Forelimb muscle (tissue), 1 donor: ENCODE data around the gene TAF3. TPM values are rescaled to one million over a fixed set of nuclear protein-coding genes. Genes with fewer than 3 reads are reported as not detected.

Experiments
- DNase-seq: peaks from one replicate; pipeline ENCODE4 v3.0.0-alpha.2; 2013; ENCODE audit warnings: low read depth
- polyA plus RNA-seq: library from polyadenylated mRNA; unstranded; fragments of 120-200 nt; gene quantifications from one replicate; pipeline ENCODE4 v1.2.1, GENCODE V29; 2013; ENCODE audit not compliant: insufficient read length

The TAF3 gene
- polyA plus RNA-seq, 1 donor = 5.7 TPM

DNA sequence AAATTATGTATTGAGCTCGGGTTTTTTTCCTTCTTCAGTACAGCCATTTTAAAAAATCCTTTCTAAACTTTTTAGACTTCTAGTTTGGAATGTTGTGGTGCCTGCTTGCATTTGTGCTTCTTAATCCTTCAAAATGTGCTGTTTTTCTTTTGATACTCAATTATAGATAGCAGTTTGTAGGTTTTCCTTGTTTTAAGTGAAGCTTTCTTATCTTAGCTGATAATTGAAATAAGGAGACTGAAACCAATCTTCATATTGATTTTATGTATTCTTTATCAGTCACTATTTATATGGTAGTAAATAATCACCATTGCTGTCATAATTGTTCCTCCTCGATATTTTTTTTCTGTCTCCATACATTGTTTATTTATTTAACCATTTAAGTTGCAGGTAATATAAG lies 56.6 kb downstream of the TAF3 start:
- DNase-seq = no peak

DNA sequence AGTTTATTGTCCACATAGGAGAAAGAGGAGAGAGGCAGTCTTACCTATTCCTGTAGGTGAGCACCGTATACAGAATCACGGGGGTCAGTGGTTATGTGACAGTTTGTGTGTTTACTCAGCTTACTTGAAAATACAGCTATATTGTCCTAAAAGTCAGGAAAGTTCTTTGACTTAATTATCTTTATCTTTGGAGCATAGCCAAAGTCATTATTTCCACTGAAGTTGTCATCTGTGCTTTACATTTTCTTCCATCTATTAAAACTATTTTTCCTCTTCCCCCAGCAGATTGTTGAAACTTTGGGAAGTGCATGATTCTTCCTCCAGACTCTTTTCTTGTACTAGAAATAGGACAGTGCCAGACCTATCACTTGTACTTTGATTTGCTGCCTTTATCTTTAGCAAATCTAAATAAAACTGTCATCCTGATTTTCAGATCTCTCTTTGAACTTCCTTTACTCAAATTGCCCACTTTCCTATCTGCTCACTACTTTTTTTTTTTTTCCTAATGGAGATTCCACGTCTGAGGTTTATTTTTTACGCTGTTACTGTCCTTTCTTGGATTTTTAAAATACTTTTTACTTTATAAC lies 58.3 kb downstream of the TAF3 start:
- no peak for DNase-seq

DNA sequence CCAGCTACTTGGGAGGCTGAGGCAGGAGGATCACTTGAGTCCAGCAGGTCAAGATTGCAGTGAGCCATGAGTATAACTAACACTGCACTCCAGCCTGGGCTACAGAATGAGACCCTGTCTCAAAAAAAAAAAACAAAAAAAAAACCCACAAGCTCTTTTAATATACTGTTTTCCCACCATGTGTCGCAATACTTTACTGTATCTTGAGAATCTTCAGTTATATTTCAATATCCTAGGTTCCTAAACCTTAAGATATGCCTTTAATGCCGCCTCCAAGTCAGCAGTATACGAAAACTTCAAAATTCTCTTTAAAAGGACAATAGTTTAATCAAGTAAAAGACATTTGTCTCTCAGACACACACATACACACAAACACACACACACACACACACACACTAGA lies 62.8 kb downstream of the TAF3 start:
- no peak for DNase-seq

DNA sequence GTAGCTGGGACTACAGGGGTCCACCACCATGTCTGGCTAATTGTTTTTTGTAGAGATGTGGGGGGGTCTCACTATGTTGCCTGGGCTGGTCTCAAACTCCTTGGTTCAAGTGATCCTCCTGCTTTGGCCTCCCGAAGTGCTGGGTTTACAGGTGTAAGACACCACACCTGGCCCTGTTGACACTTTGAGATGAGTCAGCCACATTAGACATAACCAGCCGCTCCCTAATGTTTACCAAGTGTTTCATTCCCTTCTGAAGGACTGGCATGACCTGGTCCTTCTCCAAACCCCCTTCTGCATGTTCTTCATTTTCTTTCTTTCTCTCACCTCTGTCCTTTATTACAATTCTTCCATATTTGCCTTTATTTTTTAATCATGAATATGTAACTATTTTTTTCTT lies 67.8 kb downstream of the TAF3 start:
- no peak for DNase-seq

DNA sequence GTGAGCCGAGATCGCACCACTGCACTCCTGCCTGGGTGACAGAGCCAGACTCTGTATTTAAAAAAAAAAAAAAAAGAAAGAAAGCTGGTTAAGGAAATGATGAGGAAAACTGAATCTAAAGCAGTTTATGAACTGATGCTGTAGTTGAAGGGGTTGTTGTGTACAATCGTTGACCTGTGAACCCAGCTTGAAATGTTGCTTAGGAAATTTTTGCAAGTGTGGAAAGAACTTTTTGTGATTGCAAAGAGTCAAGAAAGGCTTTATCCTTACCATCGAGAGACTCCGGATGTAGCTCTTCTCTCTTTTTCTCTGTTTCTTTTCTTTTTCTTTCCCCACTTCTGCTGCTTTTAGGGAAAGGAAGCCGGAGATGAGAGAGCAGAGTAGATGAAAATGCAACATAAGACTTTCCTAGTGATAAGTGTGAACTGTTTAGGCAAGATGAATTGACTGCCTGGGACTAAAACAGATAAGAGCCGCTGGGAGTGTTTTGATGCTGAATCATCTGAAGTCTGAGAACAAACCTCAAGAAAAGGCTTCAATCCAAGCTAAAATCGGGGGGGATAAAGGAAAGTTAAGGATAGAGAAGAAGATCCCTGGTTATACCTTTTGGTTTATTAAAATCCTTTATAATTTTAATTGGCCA lies 69.0 kb downstream of the TAF3 start:
- no peak for DNase-seq

DNA sequence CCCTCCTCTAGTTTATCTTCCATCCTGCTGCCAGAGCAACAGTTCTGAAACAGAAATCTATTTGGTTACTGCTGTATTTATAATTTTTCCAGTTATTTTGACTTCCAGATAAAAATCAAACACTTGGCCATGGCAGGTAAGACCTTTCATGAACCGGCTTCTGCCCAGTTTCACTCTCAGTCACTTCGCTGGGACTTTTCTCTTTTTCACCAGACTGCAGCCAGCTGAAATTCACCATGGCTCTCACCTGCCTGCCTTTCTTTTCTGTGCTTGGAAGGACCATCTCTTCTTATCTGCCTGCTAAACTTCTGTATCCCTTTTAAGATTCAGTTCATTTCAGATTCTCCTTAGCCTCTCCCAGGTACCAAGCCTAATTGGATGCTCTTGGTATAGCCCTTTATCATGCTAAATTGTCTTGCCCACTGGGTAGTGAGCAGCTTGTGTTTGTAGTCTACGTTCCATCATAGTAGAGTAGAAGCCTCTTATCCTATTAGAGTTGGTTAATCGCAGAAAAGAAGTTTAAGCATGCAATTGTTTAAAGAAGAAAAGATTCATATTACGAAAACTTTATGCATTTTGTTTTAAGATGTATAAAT lies 71.7 kb downstream of the TAF3 start:
- no peak for DNase-seq

DNA sequence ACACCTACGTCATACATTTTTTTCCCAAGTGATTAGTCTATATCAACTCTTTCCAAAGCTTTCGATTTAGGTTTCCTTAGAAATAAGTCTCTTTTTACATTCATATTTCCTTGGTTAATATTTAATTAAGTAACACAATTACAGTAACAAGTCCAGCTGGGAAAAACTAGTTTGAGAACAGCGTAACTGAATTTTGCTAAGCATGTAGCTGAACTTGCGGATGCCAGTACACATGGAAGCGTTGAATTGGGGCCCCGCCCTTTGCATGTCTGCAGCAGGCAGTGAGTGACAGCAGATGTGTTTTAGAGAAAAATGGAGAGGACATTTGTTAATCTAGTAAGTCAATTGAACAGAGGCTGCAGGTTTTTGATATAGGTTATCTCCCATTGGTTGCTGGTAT lies 72.5 kb downstream of the TAF3 start:
- no peak for DNase-seq

DNA sequence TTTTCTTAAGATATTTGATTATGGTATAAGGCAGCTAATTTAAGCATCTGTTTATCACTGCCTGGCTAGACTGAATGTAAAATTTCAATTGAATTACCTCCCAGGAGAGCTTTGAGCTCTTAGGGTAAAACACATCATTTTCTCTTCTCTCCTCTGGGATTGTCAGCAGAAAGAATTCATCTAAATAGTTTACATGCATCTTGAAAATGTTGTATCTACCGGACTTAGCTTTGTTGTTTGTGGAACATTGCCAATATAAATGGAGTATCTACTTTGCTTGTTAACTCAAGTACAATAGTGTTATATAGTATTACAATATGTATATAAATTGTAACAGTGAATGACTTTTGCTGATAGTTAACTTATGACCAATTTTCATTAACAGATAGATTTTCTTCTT lies 73.3 kb downstream of the TAF3 start:
- no peak for DNase-seq

DNA sequence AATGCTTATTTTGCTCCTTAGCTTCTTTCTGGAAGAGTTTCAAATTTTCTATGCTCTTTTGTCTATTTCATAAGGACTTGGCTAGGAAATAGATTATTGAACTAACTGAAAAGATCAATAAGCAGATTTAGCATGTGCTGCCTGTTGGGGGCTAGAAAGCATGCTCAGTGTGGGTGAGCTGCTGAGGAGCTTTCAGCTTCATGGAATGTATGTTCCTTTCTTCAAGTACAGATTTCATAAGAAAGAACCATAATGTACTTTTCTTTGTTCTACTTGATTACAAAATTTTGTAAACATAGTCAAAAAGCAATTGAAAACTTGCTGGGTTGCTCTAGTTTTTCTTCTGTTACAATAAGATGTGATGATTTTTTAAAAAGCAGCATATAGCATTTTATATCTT lies 73.8 kb downstream of the TAF3 start:
- no peak for DNase-seq

DNA sequence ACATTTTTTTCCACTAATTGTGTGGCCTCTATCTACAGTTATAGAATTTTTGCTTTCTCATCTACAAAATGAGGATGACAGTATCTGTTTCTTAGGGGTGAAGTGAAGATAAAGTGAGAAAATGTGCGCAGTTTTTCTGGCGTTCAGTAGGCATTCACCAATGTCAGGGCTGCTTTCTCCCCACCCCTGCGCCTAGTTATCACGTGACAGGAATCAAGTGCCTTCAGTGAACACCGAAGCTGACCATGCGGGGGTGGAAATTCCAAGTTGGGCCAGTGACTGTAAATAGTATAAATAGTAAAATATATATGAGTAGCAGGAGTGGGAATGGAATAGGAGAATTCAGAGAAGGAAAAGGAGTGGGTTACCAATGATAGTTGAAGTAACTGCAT lies 77.4 kb downstream of the TAF3 start:
- no peak for DNase-seq

DNA sequence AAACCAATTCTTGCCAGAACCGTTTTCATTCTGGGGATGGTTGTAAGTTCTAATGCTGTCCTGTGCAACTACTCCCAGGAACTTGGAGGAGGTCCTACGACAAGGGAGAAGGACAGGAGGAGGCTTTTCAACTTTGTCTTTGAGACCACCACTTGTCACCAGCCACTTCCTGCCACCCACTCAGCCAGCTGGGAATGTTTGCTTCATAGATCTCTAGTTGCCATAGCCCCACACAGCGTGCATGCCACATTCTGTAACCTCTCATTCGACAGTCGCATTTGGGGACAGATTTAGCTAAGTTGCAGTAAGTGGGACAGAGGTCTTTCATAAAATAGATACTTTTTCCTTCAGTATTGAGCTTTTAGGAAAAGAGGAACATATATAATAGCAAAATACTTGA lies 78.0 kb downstream of the TAF3 start:
- DNase-seq = no peak

DNA sequence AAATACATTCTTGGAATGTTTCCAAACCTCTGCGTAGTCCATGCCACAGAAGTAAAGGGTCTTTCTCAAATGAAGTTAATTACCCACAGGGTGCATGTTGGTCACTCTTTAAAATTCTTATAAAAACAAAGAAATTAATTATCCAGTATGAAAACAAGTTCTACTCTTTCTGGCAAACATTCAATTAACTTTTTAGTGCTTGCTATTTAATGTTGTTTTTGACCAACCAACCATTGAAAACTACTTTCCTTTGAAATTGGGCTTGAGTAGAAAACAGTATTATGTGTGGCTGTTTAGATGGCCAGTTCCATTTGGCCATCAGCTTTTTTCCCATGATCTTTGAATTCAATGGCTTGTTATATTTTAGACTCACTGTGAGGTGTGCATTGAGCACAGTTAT lies 83.0 kb downstream of the TAF3 start:
- DNase-seq = no peak

DNA sequence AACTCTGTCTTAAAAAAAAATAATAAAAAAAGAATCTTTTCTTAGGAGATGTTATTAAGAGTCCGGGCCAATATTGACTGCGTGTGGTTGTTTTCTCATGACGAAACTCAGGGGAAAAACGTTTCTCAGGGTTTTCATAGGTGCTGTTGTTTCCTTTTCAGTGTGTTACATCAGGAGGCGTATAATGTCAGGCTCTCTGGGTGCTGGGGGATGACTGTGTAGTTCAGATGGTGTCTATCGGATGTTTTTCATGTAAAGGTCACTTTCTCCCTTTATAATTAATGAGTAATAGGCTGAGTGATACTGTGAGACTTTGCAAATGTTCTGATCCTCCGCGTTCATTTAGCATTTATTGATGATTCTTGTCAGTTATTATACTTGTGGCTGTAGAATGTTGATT lies 84.1 kb downstream of the TAF3 start:
- no peak for DNase-seq

DNA sequence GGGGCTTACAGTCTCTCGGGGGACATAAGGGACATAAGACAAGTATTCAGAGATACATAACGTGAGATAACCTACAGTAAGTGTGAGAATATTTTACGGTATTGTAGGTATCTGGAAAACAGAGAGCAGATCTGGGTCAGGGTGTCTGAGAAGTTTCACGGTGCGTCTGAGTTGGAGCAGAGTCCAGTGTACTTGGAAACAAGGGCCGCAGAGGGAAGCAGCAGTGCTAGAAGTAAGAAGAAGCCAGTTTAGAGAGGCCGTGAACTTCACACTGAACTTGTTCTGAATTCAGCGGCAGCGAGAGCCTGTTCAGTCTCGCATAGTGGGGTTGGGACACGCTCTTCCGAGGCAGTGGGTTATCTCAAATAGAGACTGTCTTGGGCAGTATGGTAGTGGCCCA lies 85.5 kb downstream of the TAF3 start:
- no peak for DNase-seq

DNA sequence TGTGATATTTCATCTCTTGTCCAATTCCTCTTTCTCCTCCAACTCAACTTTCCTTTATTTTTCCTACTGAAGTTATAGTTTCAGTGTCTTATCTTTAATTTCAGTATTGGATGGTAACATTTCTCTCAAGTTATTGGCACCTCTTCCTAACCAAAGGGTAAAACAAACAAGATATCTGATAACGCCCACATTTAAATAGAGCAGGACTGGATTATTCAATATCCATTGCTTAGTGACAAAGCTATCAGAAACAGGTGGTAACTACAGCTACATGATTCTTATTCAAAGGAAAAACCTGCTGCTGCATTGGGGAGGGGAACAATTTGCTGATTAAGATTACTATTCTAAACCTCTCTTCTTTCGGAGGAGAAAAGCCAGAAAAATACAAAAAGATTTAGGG lies 87.8 kb downstream of the TAF3 start:
- DNase-seq = no peak

DNA sequence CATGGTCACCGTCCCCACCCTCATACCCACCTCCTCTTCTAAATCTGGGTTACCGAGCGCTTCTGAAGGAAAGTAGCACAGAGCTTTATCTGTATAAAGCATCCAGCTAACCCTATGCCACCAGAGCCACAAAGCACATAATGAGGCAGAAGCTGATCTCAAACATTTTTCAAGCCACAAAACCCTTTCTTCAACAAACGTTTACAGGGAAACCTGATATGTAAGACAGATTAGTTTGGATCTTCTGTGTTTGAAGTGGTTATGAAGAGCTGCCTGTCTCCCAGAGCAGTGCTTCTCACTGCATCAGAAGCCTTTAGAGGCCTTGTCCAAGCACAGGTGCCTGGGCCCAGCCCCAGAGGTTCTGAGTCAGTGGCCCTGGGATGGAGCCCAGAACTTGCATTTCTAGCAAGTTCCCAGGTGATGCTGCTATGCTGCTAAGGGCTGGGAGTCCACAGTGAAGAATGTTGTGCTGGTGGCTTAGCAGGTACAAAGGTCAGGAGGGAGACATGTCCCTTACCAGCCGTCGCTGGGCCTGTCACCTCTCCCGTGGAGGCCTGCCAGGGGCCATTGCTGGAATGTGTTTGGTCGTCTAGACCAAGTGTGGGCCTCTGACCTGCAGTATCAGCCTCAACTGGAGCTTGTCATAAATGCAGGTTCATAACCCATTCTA lies 90.4 kb downstream of the TAF3 start:
- no peak for DNase-seq

DNA sequence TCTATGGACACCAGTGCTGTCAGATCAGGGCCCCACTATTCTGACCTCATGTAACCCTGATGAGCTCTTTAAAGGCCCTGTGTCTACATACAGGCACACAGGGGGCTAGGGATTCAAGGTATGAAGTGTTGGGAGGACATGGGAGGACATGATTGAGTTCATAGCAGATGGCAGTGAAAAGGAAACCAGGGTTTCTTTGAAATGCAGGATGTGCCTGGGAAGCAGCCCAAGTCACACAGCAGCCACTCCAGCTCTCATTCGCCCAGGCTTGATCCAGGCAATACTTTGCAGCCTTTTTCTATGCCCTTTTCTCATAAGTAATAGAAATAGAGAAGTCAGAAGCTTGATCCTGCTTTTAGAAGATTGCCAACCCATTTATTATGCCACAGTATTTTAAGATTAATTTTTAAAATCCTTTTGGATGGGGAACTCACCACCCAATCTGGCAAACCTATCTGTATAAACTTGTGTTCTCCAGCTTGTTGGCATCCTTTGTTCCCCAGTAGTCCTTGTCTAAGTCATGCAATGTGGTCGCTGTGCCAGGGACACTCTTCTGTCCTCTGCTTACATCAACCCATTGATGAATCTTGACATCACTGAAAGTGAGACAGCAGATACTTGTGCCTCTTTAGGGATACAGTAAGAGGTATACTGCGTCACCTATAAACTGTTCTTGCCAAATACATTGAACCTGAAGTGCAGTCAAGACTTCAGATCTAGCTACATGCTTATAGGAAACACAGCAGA lies 95.0 kb downstream of the TAF3 start:
- no peak for DNase-seq

DNA sequence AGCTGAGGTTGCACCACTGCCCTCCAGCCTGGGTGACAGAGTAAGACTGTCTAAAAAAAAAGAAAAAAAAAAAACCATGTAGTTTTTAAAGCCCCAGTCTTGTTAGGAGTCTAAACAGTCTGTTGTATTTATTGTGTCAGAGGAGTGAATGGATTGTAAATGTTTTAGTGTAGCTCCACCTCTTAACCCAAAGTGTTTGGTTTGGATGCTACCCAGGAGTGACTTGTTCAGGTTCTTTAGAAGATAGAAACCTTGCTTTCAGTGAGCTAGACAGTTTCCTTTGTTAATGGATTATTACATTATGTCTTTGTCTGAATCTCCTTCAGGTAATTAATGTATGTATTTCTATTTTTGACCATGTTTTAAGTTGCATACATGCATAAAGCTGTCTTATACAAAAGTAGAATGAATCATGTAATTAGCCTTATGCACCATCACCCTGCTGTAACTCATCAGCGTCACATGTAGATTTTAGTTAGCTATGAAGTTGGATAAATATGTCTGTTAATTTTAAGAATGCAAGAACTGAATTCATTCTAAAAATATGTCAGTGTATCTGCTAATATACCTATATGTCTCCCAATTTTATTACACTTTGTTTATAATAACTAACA lies 97.7 kb downstream of the TAF3 start:
- no peak for DNase-seq

DNA sequence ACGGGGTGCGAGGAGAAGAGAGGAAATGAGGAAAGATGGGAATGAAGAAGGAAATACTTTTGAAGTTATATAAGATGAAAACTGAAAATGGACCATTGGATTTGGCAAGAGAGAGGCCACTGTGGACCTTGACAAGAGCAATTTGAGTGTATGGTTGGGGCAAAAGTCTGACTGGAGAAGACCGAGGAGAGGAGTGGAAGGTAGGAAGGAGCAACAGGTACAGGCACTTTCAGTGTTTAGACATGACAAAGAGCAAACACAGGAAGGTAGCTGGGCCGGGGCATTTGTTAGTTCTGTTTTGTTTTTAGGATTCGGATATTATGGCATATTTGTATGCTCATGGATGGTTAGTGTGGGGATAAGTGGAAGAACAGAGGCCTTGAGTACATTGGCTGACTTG lies 99.4 kb downstream of the TAF3 start:
- DNase-seq = no peak

DNA sequence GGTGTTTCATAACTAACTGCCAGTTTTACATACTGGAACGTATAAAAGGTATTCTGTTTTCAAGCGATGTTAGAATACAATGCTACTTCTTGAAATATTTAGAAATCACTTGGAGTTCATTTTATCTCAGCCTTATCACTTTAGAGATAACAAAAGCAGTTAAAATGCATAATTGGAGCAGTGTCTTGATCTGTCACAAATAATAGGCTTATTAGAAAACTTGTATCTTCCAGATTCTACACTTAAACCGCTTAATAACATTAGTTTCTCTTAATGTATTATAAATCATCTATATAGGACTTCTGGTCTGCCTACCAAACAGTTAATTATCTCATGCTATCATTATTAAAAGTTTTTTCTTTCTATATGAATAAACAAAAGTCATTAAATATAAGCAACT lies 104.4 kb downstream of the TAF3 start:
- DNase-seq = no peak

DNA sequence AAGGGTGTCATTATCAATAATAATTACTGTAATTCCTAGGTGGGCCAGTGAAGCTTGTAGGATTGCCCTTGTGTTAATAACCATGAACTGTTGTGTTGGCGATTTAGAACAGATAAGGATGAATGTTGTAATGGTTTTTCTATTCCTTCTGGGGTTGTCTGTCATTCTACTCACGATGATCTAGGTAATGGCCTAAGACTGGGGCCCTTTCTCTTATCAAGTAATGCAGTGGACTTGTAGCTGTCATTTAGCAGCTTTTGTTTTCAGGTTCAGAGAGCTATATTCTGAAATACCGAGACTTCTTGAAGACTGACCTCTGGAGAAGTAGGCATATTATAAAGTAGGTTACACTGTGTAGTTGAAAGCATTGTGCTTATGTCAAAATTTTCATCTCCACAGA lies 110.2 kb downstream of the TAF3 start:
- no peak for DNase-seq
